Hepatocyte (in vitro differentiated cells): Measurements from ENCODE around the gene APOL5. TPM values are rescaled to one million over a fixed set of nuclear protein-coding genes. Genes with fewer than 3 reads are reported as not detected.

ENCODE experiments used
- DNase-seq: peaks from one replicate; pipeline ENCODE4 v3.0.0-alpha.2; 2016; ENCODE audit warnings: low spot score
- H2AFZ ChIP-seq: fragments of 200-600 bp; sonication (generic); 2 replicates; pipeline ENCODE4 v1.6.0; 2016; ENCODE audit warnings: antibody characterized with exemption, mild to moderate bottlenecking
- H3K27ac ChIP-seq: fragments of 200-600 bp; sonication (generic); 2 replicates; pipeline ENCODE4 v1.5.1; 2016; ENCODE audit warnings: mild to moderate bottlenecking
- H3K27me3 ChIP-seq: fragments of 200-600 bp; sonication (generic); 2 replicates; pipeline ENCODE4 v1.6.1; 2016
- H3K36me3 ChIP-seq: fragments of 200-600 bp; sonication (generic); replicated peaks from 2 replicates; pipeline ENCODE4 v1.5.1; 2016; ENCODE audit warnings: low read depth; ENCODE audit not compliant: insufficient read depth
- H3K4me1 ChIP-seq: fragments of 200-600 bp; sonication (generic); 2 replicates; pipeline ENCODE4 v1.5.1; 2016; ENCODE audit warnings: mild to moderate bottlenecking, moderate library complexity; ENCODE audit not compliant: insufficient read depth
- H3K4me2 ChIP-seq: fragments of 200-600 bp; sonication (generic); 2 replicates; pipeline ENCODE4 v1.6.0; 2016
- H3K4me3 ChIP-seq: fragments of 200-600 bp; sonication (generic); 2 replicates; pipeline ENCODE4 v1.5.1; 2016; ENCODE audit warnings: mild to moderate bottlenecking
- H3K79me2 ChIP-seq: fragments of 200-600 bp; sonication (generic); 2 replicates; pipeline ENCODE4 v1.6.0; 2017; ENCODE audit warnings: mild to moderate bottlenecking
- H3K9me2 ChIP-seq: fragments of 200-600 bp; sonication (generic); replicated peaks from 2 replicates; pipeline ENCODE4 v1.6.0; 2017; ENCODE audit warnings: mild to moderate bottlenecking; ENCODE audit not compliant: insufficient read depth
- H3K9me3 ChIP-seq: fragments of 200-600 bp; sonication (generic); 2 replicates; pipeline ENCODE4 v1.5.1; 2016; ENCODE audit warnings: low read depth, mild to moderate bottlenecking
- H4K20me1 ChIP-seq: fragments of 200-600 bp; sonication (generic); 2 replicates; pipeline ENCODE4 v1.6.0; 2016; ENCODE audit warnings: mild to moderate bottlenecking; ENCODE audit not compliant: insufficient read depth, poor library complexity, severe bottlenecking
- CTCF ChIP-seq: fragments of 200-600 bp; sonication (generic); IDR thresholded peaks from 2 replicates; pipeline ENCODE4 v1.5.1; 2016; ENCODE audit warnings: antibody characterized with exemption, mild to moderate bottlenecking; ENCODE audit not compliant: poor library complexity
- EZH2 ChIP-seq: fragments of 200-600 bp; sonication (generic); IDR thresholded peaks from 2 replicates; pipeline ENCODE4 v1.6.1; 2016; ENCODE audit warnings: antibody characterized with exemption, mild to moderate bottlenecking, borderline replicate concordance
- EZH2phosphoT487 ChIP-seq: fragments of 200-600 bp; sonication (generic); IDR thresholded peaks from one replicate; pipeline ENCODE4 v1.6.1; 2018; ENCODE audit warnings: antibody characterized with exemption, mild to moderate bottlenecking, low read depth, moderate library complexity; ENCODE audit not compliant: unreplicated experiment, severe bottlenecking
- WGBS: methylation state at CpG from one replicate; pipeline ENCODE4 v1.1.6; 2016; ENCODE audit warnings: low lambda C conversion rate; ENCODE audit errors: missing lambda C conversion rate; 5-methylcytosine and 5-hydroxymethylcytosine counted together
- polyA plus RNA-seq: library from polyadenylated mRNA; unstranded; fragments of >200 nt; fragmentation: Nextera tagmentation; extraction: Ambion mirVana; gene quantifications from 2 replicates; pipeline ENCODE4 v1.2.1, GENCODE V29; 2016
- total RNA-seq: library from RNA; depleted of rRNA; stranded (reverse); fragments of >200 nt; gene quantifications from 2 replicates; pipeline ENCODE4 v1.2.3, GENCODE V29; 2014

The APOL5 gene
- total and polyA plus RNA-seq, 2 experiments from 2014 or later, result not detected

GRCh38 chr22:35777335-35777975 lies 59.8 kb downstream of the APOL5 start:
- Histone ChIP-seq H3K4me2 (no peak overlapping the region), H3K79me2 (peaks cover 38% of the 10 kb centered on the region), H3K27me3 (no peaks in the 10 kb centered on the region), H3K4me1 (no peaks in the 10 kb centered on the region), H3K9me2 (no peaks in the 10 kb centered on the region), H3K27ac (no peak overlapping the region), H3K36me3 (no peaks in the 10 kb centered on the region), H2AFZ (no peak overlapping the region), H4K20me1 (peaks cover 20% of the 10 kb centered on the region), H3K9me3 (no peaks in the 10 kb centered on the region), H3K4me3 (no peak overlapping the region)
- WGBS, result 78% methylated on average over 4 of the region's 4 CpGs
- no peak for DNase-seq
- TF ChIP-seq EZH2 (no peak), EZH2phosphoT487 (no peak), CTCF (no peak)

Other genes starting within 250 kb of the APOL5 start
- 0.88 and 1.3 TPM in 2 replicates for gene RASD2, start 177.0 kb upstream of the APOL5 start, total RNA-seq
- 12.7 and 13.5 TPM in 2 replicates for gene RASD2, start 177.0 kb upstream of the APOL5 start, polyA plus RNA-seq
- not detected in 2 replicates for gene MB, start 100.5 kb upstream of the APOL5 start, total RNA-seq
- gene MB, start 100.5 kb upstream of the APOL5 start, polyA plus RNA-seq, result 0.64 and 0.75 TPM in 2 replicates
- 19.6 and 21.0 TPM in 2 replicates for gene APOL6, start 69.4 kb upstream of the APOL5 start, total RNA-seq
- gene APOL6, start 69.4 kb upstream of the APOL5 start, polyA plus RNA-seq, result 2.7 and 3.1 TPM in 2 replicates